SIG-M5 treated with dmso at 0.1 percent for 504 hours (cell line): ENCODE measurements around the gene CAMTA1.

Experiments used
- DNase-seq: peaks from one replicate; lab custom pipeline; 2025; ENCODE audit not compliant: unreplicated experiment; lab: John Stamatoyannopoulos, UW

The CAMTA1 gene

GRCh38 chr1:6953907-6954364 is 168.7 kb downstream of the CAMTA1 start:
- no peak for DNase-seq

GRCh38 chr1:6954591-6954990 is 169.3 kb downstream of the CAMTA1 start:
- no peak for DNase-seq

DNA sequence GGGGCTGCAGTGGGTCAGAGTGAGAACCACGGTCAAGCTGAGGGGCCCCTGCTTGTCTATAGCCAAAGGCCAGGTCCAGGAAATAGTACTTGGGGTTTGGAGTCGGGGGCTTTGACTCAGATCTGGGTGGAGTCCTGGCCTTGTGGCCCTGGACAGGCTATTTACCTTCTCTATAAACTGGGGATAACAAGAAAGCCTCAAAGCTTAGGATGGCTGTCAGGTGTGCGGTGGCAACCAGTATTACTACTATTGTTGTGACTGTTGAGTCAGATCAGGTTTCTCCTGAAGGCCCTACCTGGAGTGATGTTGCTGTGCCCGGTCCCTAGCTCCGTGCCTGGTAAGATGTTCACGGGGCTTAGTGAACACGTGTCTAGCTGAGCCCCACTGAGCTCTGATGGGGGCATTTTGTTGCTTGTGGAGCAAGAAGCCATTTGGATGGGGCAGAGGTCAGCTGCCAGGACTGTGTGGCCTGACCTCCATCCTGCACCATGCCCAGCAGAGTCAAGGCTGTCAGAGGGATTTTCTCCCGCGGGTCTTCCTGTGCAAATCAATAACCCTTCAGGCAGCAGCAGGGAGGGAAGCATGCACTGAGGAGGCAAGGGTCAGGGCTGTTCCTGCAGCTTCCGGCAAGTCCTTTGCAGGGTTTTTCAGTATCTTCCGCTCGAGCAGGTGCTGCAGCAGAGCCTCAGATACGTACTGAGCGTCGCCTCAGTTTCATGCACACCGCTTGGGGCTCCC is 170.3 kb downstream of the CAMTA1 start:
- no peak for DNase-seq

DNA sequence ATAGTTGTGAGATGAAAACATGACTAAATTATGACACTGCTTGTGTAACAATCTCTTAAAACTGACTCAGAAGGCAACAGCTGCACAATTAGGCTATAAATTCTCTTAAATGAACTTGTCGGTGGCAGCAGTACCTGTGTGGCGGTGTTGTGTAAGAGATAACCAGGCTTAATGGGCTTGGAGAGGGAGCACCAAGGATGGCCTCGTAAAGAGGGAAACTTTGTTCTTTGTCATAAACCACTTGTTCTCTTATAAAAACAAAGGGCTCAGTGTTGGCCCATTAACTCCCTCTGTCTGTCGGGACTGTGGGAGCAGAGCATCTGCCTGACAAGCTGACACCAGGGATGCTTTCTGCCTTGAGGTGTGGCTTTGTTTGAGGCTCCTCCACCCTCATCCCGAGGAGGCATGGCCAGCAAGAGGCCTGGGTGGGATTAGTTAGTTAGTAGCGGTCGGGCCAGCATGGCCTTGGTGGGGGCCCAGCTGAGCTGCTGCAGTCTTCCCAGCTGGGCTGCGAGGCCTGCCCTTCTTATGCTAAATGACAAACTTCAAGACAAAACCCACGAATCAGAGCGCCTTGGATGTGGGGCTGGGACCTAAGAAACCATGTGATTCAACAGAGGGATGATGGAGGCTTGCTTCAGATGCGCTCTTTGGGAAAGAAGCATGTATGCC is 171.4 kb downstream of the CAMTA1 start:
- DNase-seq: no peak

- DNase-seq: no peak
Observed at GRCh38 chr1:6957341-6957740, 172.1 kb downstream of the CAMTA1 start.

GRCh38 chr1:6958407-6959030 is 173.3 kb downstream of the CAMTA1 start:
- peak; percentile 26 for DNase-seq

DNA sequence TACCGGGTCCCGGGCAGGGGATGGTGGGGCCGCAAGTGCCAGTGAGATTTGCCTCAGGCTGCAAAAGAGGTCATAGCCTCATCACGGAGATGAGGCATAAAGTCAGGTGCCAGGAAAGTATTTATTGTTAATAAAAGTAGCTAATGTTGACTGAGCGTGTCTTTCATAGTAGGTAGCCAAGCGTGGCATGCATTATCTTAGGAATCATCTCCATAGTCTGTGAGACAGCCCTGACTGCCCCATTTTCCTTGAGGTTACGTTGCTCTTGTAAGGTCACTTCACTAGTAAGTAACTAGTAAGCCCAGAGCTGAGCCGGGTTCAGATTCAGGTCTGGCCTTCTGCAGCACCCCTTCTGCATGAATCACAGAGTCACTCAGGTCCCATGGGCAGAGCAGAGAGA is 174.2 kb downstream of the CAMTA1 start:
- DNase-seq: peak; percentile 32

DNA sequence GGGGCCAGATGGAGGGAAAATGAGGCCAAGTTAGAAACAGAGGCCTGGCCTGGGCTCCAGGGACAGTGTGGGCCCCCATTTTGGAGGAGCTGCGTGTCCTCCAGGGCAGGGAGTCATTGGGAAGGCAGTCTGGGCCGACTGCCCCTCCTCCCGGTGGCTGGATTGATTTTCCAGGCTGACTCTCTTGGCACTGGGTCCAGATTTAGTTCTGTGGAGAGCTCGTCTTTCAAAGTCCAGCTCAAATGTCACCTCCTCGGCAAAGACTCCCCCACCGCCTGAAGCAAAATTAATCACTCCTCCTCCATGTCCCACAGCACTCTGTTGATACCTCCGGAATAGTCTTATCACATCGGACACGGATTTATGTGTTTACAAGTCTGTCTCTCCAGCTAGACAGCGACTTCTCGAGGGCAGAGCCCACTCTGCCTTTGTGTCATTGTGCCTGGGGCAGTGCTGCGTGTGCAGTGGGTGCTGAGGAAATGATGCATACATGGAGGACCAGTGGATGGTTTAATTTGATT is 175.1 kb downstream of the CAMTA1 start:
- DNase-seq: no peak

DNA sequence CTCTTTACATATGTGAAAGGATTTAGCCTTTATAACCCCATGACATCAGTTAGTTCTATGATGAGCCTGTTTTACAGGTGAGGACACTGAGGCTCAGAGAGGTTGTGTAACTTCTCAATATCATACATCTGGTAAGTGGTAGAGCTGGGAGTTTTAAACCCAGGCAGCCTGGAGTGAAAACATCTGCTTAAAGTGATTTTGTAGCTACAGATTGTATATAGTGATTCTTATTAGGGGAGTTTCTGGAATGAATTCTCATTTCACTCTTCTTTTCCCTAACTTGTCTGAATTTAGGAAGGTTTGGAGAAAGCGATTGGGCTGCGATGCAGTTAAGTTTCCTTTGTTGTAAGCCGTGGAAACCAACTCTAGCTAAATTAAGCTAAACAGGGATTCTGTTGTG is 175.6 kb downstream of the CAMTA1 start:
- DNase-seq: no peak

DNA sequence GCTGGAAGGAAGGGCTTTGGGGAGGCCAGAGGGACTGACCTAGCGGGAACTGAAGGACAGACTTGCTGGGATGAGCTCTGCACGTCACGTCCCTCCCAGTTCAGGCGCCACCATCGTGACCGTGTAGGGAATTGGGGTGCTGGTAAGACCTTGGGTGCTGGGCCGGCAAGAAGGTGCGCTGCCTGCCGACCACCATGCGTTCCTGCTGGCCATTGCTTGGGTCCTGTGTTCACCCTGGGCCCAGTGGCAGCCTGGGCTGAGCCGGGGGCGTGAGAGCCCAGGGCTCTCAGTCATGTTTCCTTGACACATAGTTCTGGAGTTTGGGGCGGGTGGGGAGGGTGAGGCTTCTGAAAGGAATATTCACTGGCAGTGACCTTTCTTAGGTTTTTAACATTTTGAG is 176.0 kb downstream of the CAMTA1 start:
- DNase-seq: no peak

DNA sequence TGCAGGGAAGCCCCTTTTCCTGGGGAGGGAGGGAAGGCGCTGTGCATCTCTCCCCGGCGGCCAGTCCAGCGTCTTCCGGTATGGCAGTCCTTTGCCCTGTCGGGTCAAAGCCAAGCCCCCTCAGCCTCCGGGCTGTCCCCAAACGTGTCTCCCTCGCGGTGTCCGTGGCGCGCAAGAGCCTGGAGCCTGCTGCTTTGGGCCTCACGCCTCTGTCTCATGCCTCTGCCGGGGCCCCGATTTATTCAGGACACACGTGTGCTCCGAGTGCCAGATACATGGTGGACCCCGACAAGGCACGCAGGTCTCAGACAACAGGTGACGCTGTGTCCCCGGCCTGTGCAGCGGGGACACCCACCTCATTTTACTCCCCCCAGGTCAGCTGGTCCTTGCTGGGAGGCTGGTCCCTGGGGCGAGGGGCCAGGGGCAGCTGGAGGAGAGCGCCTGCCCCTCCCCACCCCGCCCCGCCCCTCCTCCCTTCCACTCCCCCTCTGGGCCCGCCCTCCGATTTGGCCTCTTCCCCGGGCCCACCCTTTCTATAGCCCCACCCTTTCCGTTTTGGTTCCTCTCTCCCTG is 176.7 kb downstream of the CAMTA1 start:
- no peak for DNase-seq

DNA sequence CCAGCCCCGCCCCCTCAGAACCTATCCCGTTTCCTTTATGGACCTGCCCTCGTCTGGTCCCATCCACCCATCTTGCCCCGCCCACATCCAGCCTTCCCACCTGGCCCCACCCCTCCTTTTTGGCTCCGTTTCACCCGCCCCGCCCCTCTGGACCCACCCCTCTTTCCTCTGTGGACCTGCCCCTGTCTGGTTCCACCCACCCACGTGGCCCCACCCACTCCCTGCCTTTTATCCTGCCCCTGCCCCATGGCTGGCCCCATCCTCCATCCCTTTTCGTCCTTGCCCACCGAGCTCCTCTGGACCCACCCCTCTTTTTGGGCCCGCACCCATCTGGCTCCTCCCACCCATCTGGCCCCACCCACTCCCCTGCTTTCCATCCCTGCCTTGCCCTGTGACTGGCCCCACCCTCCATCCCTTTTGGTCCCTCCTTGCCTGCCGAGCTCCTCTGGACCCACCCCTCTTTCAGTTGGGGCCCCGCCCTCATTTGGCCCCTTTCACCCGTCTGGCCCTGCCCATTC is 177.3 kb downstream of the CAMTA1 start:
- no peak for DNase-seq

DNA sequence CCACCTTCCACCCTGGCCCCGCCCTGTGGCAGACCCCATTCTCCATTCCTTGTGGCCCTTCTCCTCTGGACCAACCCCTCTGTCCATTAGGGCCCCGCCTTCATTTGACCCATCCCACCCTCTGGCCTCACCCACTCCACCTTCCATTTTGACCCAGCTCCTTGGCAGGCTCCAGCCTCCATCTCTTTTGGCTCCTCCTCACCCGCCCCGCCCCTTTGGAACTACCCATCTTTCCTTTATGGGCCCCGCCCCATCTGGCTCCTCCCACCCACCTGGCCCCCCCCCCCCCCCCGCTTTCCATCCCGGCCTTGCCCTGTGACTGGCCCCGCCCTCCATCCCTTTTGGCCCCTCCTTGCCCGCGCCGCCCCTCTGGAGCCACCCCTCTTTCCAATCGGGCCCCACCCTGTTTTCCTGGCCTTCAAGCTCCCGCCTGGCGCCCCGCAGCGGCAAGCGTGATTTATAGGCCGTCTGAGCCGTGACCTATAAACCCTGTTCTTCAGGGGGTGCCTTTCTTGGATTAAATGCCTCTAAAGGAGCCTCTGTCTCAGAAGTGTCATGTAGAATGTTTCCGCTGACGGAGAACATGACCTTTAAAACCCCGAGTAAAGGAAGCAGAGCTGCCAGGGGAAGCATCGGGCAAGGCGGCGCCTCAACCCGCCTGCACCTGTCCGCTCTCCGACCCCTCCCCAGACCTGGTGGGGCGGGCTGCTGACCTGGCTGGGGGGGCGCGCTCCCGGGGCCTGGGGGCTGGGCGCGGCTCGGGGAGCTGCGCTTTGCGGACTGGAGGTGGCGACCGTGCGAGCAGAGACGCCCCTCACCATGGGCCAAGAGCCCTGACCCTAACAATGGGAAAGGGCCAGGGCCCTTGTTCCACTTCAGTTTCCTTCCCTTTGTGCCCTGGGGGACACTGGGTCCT is 178.0 kb downstream of the CAMTA1 start:
- no peak for DNase-seq

- DNase-seq: no peak
Observed at GRCh38 chr1:6963912-6964307, 178.7 kb downstream of the CAMTA1 start.

- DNase-seq: no peak
Observed at GRCh38 chr1:6965083-6965934, 180.1 kb downstream of the CAMTA1 start.

DNA sequence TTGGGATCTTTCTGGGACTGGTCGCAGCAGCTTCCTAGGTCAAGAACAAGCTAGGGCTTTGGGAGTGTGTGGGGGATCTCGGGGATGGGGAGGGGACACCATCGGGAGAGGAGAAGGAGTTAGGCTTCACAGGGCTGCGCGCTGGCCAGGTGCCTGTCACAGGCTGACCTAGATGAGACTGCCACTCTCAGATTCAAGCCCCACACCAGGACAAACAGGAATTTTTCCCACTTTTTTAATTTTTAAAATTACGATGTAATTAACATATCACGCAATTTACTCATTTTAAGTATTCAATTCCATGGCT is 180.6 kb downstream of the CAMTA1 start:
- DNase-seq: no peak

DNA sequence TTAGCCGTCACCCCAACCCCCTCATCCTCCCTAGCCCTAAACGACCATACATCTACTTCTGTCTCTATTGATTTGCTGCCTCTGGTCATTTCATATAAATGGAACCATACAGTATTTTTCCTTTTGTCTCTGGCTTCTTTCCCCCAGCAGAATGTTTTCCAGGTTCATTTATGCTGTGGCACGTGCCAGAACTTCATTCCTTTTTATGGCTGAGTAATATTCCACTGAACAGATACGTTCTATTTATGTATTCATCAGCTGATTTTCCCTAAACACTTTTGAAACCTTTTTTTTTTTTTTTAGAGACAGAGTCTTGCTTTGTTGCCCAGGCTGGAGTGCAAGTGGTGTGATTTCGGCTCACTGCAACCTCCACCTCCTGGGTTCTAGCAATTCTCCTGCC is 181.1 kb downstream of the CAMTA1 start:
- DNase-seq: no peak

- DNase-seq: no peak
Observed at GRCh38 chr1:6967431-6968111, 182.3 kb downstream of the CAMTA1 start.

DNA sequence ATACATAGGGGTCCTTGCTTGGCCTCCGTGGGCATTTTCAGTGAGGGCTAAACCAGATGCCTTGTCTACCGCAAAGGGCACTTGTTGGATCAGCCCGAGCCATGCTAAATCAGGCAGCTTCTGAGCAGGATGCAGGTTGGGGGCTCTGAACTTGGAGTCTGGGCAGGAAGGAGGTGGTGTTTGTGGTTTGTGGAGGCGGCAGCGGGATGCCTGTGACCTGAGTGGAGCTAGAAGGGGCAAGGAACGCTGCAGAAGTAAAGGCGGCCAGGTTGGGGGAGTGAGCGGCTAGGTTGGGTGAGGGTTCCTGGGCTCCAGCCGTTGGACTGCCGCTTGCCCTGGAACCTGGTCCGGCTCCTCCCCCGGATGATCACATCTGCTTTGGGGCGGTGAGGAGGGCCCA is 183.9 kb downstream of the CAMTA1 start:
- no peak for DNase-seq
